HepG2 (cell line): Measurements from ENCODE around the gene PCDHB8. TPM values are rescaled to one million over a fixed set of nuclear protein-coding genes. Genes with fewer than 3 reads are reported as not detected.
"Not testable (repeated sequence)": the region's sequence is repeated elsewhere in the genome, so short reads cannot be mapped to it uniquely, and the experiment has no call there.

Experiments used
- ATAC-seq: fragments of 200-7000 bp; cut with Tn5 transposase; 3 replicates; pipeline ENCODE4 v1.9.1; 2020; ENCODE audit warnings: mild to moderate bottlenecking, moderate library complexity
- BruUV-seq: library from RNA; stranded (reverse); fragments of 400-500 nt; replicated peaks from 2 replicates; lab custom pipeline; 2021; lab: Mats Ljungman, UMichigan
- CTCF ChIA-PET: fragments of 300-600 bp; formaldehyde crosslinking; extraction: SDS; loops from one replicate; lab custom pipeline; 2021; ENCODE audit warnings: low total read pairs, inconsistent platforms, low intra/inter-chr PET ratio; lab: Yijun Ruan, JAX
- POLR2A ChIA-PET: fragments of 350-600 bp; sonication (Branson Sonifier 250); formaldehyde crosslinking; loops from one replicate; lab custom pipeline; 2020; ENCODE audit warnings: antibody characterized with exemption, inconsistent platforms; lab: Yijun Ruan, JAX
- DNase-seq: peaks from one replicate; pipeline ENCODE4 v3.0.0-alpha.2; 2015; ENCODE audit warnings: low spot score
- FAIRE-seq: peaks from 3 replicates; lab custom pipeline; 2011; peaks lifted over from hg19 to GRCh38; lab: Jason Lieb, UNC
- H2AFZ ChIP-seq: one replicate; pipeline ENCODE4 v1.6.1; 2011; ENCODE audit warnings: low read length, inconsistent platforms
- H3K27ac ChIP-seq: fragments of 300-600 bp; 3 replicates; pipeline ENCODE4 v1.8.0; 2011; ENCODE audit warnings: mixed run types, mild to moderate bottlenecking, mixed read lengths, low read length, inconsistent platforms; ENCODE audit not compliant: insufficient read depth; ENCODE audit errors: extremely low read length
- H3K27me3 ChIP-seq, 2 experiments: fragments of 200-600 bp in 1 of 2; 2 replicates in 1 of 2; 3 replicates in 1 of 2; pipeline versions ENCODE4 v1.6.0 to v1.8.0; 2011; ENCODE audit warnings: low read length in 2 of 2, mild to moderate bottlenecking in 2 of 2, moderate library complexity in 2 of 2, inconsistent platforms in 1 of 2; ENCODE audit not compliant: insufficient read depth in 2 of 2, control insufficient read depth in 1 of 2
- H3K36me3 ChIP-seq, 2 experiments: fragments of 200-600 bp in 1 of 2; replicated peaks in 1 of 2; 2 replicates in 1 of 2; 3 replicates in 1 of 2; pipeline versions ENCODE4 v1.5.1 to v1.8.0; 2011; ENCODE audit warnings: low read length in 2 of 2, inconsistent platforms in 1 of 2; ENCODE audit not compliant: insufficient read depth in 2 of 2, control insufficient read depth in 1 of 2
- H3K4me1 ChIP-seq: 2 replicates; pipeline ENCODE4 v1.5.1; 2012; ENCODE audit warnings: low read length, inconsistent platforms; ENCODE audit not compliant: insufficient read depth
- H3K4me2 ChIP-seq: 2 replicates; pipeline ENCODE4 v1.6.0; 2011; ENCODE audit warnings: low read depth, low read length, inconsistent platforms
- H3K4me3 ChIP-seq, 3 experiments: fragments of 200-600 bp in 1 of 3; sonication (generic), shearing (Covaris generic) in 1 of 3; replicated peaks in 1 of 3; 2 replicates each; pipeline ENCODE4 v1.5.1; 2011 to 2016; ENCODE audit warnings: low read length in 3 of 3, inconsistent platforms in 2 of 3, low read depth in 2 of 3, mild to moderate bottlenecking in 2 of 3, control low read depth in 1 of 3, mixed read lengths in 1 of 3; ENCODE audit not compliant: insufficient read depth in 1 of 3
- H3K79me2 ChIP-seq: one replicate; pipeline ENCODE4 v1.6.1; 2011; ENCODE audit warnings: low read length, inconsistent platforms; ENCODE audit not compliant: insufficient read depth
- H3K9ac ChIP-seq: 2 replicates; pipeline ENCODE4 v1.6.0; 2011; ENCODE audit warnings: mild to moderate bottlenecking, low read depth, low read length, inconsistent platforms; ENCODE audit not compliant: insufficient read depth
- H3K9me3 ChIP-seq: 2 replicates; pipeline ENCODE4 v1.5.1; 2012; ENCODE audit warnings: mild to moderate bottlenecking, low read length
- H4K20me1 ChIP-seq: 2 replicates; pipeline ENCODE4 v1.6.0; 2011; ENCODE audit warnings: inconsistent platforms, mild to moderate bottlenecking, low read length, moderate library complexity; ENCODE audit not compliant: insufficient read depth
- ATF7 ChIP-seq, 2 experiments: fragments of 450-650 bp in 1 of 2; sonication (generic) in 1 of 2; formaldehyde crosslinking in 1 of 2; IDR thresholded peaks; 2 replicates each; pipeline versions ENCODE4 v1.4.0 to v1.6.1; 2016 to 2020; ENCODE audit warnings: antibody characterized with exemption in 1 of 2, mild to moderate bottlenecking in 1 of 2, missing genetic modification reagents in 1 of 2
- CEBPB ChIP-seq: IDR thresholded peaks from 2 replicates; pipeline ENCODE4 v1.6.1; 2011; ENCODE audit warnings: low read depth, low read length, improper control_type of control experiment, borderline replicate concordance
- WGBS: methylation state at CpG from one replicate; pipeline ENCODE4 v1.1.6; 2017; ENCODE audit warnings: low lambda C conversion rate; 5-methylcytosine and 5-hydroxymethylcytosine counted together
- in situ Hi-C: cut with HindIII; loops from 2 replicates; pipeline ENCODE4 v1.10.0; 2017; ENCODE audit warnings: low pct_unique_long_range_greater_than_20kb; ENCODE audit not compliant: extremely low pct_ligation_motif_present
- intact Hi-C: fragments of 100-400 bp; cut with micrococcal nuclease; formaldehyde crosslinking; loops from one replicate; pipeline ENCODE4 v1.10.0; 2022; ENCODE audit not compliant: unreplicated experiment
- polyA plus RNA-seq, 8 experiments: library from polyadenylated mRNA; depleted of rRNA in 3 of 8; stranded (reverse) in 7 of 8; unstranded in 1 of 8; fragments of >200 nt; fragmentation: Illumina TruSeq in 4 of 8; extraction: Trizol in 4 of 8; gene quantifications; 2 replicates each; pipeline versions ENCODE4 v1.2.1 to v1.2.3, GENCODE V29; 2011 to 2016; ENCODE audit warnings: low read depth in 4 of 8, missing spikeins in 1 of 8, mixed read lengths in 1 of 8; ENCODE audit not compliant: insufficient read depth in 1 of 8
- total RNA-seq, 5 experiments: library from RNA; depleted of rRNA; stranded (reverse); fragments of >200 nt; fragmentation: Illumina TruSeq; extraction: Trizol; gene quantifications; 2 replicates each; pipeline ENCODE4 v1.2.3, GENCODE V29; 2016; ENCODE audit warnings: low read depth in 1 of 5
- TF ChIP-seq, protein P1 (sequence below): sonication (generic); formaldehyde crosslinking; IDR thresholded peaks from 2 replicates; pipeline ENCODE4 v1.9.0; 2021; ENCODE audit warnings: missing genetic modification reagents, mild to moderate bottlenecking, borderline replicate concordance

The PCDHB8 gene
- total and polyA plus RNA-seq, 2 of the 13 experiments (the other 11 are each of a cell fraction or from before 2014, with no cell fraction given): 0.26 to 0.82 TPM

DNA sequence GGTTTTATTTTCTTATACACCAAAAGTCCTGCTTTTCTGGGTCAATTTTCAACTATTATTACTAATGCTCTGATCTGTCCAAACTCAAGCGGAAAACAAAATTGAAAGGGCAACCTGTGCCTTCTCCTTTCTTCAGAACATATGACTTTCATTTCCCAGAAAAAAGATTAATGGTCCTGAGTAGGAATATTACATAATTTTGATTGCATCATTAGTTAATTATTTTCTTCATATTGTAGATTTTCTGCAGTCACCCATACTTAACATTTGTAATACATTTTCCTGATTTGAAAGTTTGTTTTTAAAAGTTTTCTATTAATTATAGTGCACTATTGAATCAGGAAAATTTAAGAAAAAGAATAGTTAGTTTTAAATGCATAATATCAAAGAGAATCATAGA is 1.7 kb upstream of the PCDHB8 start:
- Histone ChIP-seq H3K4me3 (no peak overlapping the region), H3K27ac (no peak overlapping the region)
- 0% methylated on average over 1 of the region's 1 CpG for WGBS
- peak; percentile 10; the same call in 1 of the 2 replicates for TF ChIP-seq CEBPB
- TF ChIP-seq, protein P1, sequence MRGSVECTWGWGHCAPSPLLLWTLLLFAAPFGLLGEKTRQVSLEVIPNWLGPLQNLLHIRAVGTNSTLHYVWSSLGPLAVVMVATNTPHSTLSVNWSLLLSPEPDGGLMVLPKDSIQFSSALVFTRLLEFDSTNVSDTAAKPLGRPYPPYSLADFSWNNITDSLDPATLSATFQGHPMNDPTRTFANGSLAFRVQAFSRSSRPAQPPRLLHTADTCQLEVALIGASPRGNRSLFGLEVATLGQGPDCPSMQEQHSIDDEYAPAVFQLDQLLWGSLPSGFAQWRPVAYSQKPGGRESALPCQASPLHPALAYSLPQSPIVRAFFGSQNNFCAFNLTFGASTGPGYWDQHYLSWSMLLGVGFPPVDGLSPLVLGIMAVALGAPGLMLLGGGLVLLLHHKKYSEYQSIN (CRISPR knock-in tag): no peak
- TF ChIP-seq ATF7 (IDR thresholded peaks at IDR 0.05): peak; percentile 47; the same call in 1 of the 2 replicates
- TF ChIP-seq ATF7 (CRISPR knock-in tag; IDR thresholded peaks at IDR 0.05): no peak
- TF ChIP-seq, all 625 proteins: peak for 2
- FAIRE-seq: no peak
- Histone ChIP-seq H3K79me2 (no peaks in the 10 kb centered on the region), H3K36me3 (no peaks in the 10 kb centered on the region), H2AFZ (no peak overlapping the region), H3K4me2 (no peak overlapping the region), H3K4me1 (no peaks in the 10 kb centered on the region), H3K9me3 (no peaks in the 10 kb centered on the region), H4K20me1 (no peaks in the 10 kb centered on the region), H3K27me3 (no peaks in the 10 kb centered on the region; a peak in 1 of 5 replicates), H3K9ac (no peak overlapping the region)
- no peak for DNase-seq
- in situ Hi-C loops (no loop called here), intact Hi-C loops (no loop called here)
- CTCF ChIA-PET: no interaction called here
- ATAC-seq: no peak
- no TSS peak for BruUV-seq
- POLR2A ChIA-PET: no interaction called here

DNA sequence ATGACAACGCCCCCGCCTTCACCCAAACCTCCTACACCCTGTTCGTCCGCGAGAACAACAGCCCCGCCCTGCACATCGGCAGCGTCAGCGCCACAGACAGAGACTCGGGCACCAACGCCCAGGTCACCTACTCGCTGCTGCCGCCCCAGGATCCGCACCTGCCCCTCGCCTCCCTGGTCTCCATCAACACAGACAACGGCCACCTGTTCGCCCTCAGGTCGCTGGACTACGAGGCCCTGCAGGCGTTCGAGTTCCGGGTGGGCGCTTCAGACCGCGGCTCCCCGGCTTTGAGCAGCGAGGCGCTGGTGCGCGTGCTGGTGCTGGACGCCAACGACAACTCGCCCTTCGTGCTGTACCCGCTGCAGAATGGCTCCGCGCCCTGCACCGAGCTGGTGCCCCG is 1.8 kb downstream of the PCDHB8 start:
- H2AFZ ChIP-seq, BruUV-seq, POLR2A ChIA-PET, H3K36me3 ChIP-seq, in situ Hi-C loops, H3K27me3 ChIP-seq, H3K4me2 ChIP-seq, DNase-seq, H3K9me3 ChIP-seq, H3K79me2 ChIP-seq, ATAC-seq, H3K27ac ChIP-seq, intact Hi-C loops, H3K9ac ChIP-seq, H4K20me1 ChIP-seq, H3K4me1 ChIP-seq, FAIRE-seq, H3K4me3 ChIP-seq: not testable (repeated sequence)
- WGBS: 87% methylated on average over 17 of the region's 39 CpGs
- CTCF ChIA-PET: interaction anchor here (1.0 kb wide), 1 partner anchor 30 kb away, joined by 3 read pairs; the partner anchor contains the start of gene PCDHB6

DNA sequence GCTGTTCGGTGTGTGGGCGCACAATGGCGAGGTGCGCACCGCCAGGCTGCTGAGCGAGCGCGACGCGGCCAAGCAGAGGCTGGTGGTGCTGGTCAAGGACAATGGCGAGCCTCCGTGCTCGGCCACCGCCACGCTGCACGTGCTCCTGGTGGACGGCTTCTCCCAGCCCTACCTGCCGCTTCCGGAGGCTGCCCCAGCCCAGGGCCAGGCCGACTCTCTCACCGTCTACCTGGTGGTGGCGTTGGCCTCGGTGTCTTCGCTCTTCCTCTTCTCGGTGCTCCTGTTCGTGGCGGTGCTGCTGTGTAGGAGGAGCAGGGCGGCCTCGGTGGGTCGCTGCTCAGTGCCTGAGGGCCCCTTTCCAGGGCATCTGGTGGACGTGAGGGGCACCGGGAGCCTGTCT is 2.3 kb downstream of the PCDHB8 start:
- in situ Hi-C loops, ATAC-seq, H3K36me3 ChIP-seq, CTCF ChIA-PET, H3K27me3 ChIP-seq, BruUV-seq, POLR2A ChIA-PET, H3K4me2 ChIP-seq, DNase-seq, H3K79me2 ChIP-seq, H3K4me3 ChIP-seq, FAIRE-seq, H3K4me1 ChIP-seq, H3K27ac ChIP-seq, H3K9ac ChIP-seq, intact Hi-C loops, H3K9me3 ChIP-seq, H2AFZ ChIP-seq, H4K20me1 ChIP-seq: not testable (repeated sequence)
- 55% methylated on average over 9 of the region's 32 CpGs for WGBS
